GM12878 (cell line): ENCODE data around the gene HHAT.

Experiments used
- CHD1 ChIP-seq: IDR thresholded peaks from 2 replicates; pipeline ENCODE4 v1.6.1; 2012; ENCODE audit warnings: low read depth, low read length, improper control_type of control experiment
- CREB1 ChIP-seq: IDR thresholded peaks from 2 replicates; pipeline ENCODE4 v1.6.1; 2012; ENCODE audit warnings: low read depth, mild to moderate bottlenecking, inconsistent platforms
- EP300 ChIP-seq, 2 experiments: fragments of 150-350 bp in 1 of 2; IDR thresholded peaks; 2 replicates each; pipeline ENCODE4 v1.6.1; 2011 to 2012; ENCODE audit warnings: low read depth in 2 of 2, low read length in 2 of 2, borderline replicate concordance in 1 of 2, improper control_type of control experiment in 1 of 2, inconsistent platforms in 1 of 2; ENCODE audit not compliant: control insufficient read depth in 1 of 2
- JUND ChIP-seq: IDR thresholded peaks from 2 replicates; pipeline ENCODE4 v1.6.1; 2012; ENCODE audit warnings: low read depth, mild to moderate bottlenecking, low read length, improper control_type of control experiment, moderate library complexity
- TF ChIP-seq, protein P1 (sequence below), 3 experiments: IDR thresholded peaks in 2 of 3; conservative IDR thresholded peaks in 1 of 3; 2 replicates each; pipeline ENCODE4 v1.5.1; 2011; ENCODE audit warnings: low read depth in 3 of 3, low read length in 3 of 3, mild to moderate bottlenecking in 3 of 3, control low read depth in 2 of 3, moderate library complexity in 2 of 3, inconsistent platforms in 1 of 3, mixed read lengths in 1 of 3; ENCODE audit not compliant: control insufficient read depth in 2 of 3, insufficient read depth in 1 of 3; ENCODE audit errors: extremely low read depth in 1 of 3
- TF ChIP-seq, protein P2 (sequence below): IDR thresholded peaks from 2 replicates; pipeline ENCODE4 v1.6.1; 2012; ENCODE audit warnings: low read length, inconsistent platforms

DNA sequence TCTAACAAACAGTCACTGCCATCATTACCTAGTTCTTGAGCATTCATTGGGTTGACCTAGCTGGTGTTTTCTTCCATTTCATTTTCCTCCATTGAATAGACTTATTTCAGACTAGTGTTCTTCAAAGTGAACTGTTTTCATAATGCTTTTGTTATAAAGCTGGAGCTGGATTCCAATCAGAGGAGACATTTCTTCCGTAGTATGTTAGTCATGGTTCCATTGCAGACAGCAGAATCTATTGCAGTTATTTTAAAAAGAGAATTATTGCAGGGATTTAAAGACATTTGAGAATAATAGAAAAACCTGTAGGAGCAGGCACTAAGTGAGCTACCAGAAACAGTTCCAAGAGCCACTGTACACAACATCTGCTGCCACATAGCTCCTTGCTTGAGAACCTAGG, 50.0 kb downstream of the HHAT start:
- TF ChIP-seq, protein P1, sequence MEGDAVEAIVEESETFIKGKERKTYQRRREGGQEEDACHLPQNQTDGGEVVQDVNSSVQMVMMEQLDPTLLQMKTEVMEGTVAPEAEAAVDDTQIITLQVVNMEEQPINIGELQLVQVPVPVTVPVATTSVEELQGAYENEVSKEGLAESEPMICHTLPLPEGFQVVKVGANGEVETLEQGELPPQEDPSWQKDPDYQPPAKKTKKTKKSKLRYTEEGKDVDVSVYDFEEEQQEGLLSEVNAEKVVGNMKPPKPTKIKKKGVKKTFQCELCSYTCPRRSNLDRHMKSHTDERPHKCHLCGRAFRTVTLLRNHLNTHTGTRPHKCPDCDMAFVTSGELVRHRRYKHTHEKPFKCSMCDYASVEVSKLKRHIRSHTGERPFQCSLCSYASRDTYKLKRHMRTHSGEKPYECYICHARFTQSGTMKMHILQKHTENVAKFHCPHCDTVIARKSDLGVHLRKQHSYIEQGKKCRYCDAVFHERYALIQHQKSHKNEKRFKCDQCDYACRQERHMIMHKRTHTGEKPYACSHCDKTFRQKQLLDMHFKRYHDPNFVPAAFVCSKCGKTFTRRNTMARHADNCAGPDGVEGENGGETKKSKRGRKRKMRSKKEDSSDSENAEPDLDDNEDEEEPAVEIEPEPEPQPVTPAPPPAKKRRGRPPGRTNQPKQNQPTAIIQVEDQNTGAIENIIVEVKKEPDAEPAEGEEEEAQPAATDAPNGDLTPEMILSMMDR (IDR thresholded peaks at IDR 0.05 in 2 of 3, conservative IDR thresholded peaks at IDR 0.05 in 1 of 3; ENCODE audit: control insufficient read depth in 2 of 3, extremely low read depth in 1 of 3, insufficient read depth in 1 of 3, low read depth in 3 of 3, low read length in 3 of 3), result no peak
- TF ChIP-seq CHD1, result no peak
- no peak for TF ChIP-seq CREB1
- TF ChIP-seq, protein P2, sequence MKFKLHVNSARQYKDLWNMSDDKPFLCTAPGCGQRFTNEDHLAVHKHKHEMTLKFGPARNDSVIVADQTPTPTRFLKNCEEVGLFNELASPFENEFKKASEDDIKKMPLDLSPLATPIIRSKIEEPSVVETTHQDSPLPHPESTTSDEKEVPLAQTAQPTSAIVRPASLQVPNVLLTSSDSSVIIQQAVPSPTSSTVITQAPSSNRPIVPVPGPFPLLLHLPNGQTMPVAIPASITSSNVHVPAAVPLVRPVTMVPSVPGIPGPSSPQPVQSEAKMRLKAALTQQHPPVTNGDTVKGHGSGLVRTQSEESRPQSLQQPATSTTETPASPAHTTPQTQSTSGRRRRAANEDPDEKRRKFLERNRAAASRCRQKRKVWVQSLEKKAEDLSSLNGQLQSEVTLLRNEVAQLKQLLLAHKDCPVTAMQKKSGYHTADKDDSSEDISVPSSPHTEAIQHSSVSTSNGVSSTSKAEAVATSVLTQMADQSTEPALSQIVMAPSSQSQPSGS, result no peak
- no peak for TF ChIP-seq EP300 (IDR thresholded peaks at IDR 0.05; ENCODE audit: borderline replicate concordance in 1 of 2, control insufficient read depth in 1 of 2, low read depth in 2 of 2, low read length in 2 of 2)
- TF ChIP-seq JUND, result no peak
